H9 (cell line): ENCODE measurements around the gene NUDT16L1. TPM values are rescaled to one million over a fixed set of nuclear protein-coding genes. Genes with fewer than 3 reads are reported as not detected.

ENCODE experiments used
- DNase-seq: peaks from one replicate; pipeline ENCODE4 v3.0.0-alpha.2; 2017
- H2AFZ ChIP-seq: one replicate; pipeline ENCODE4 v1.6.1; 2013; ENCODE audit warnings: mild to moderate bottlenecking, low read length, control low read depth, moderate library complexity
- H2AK5ac ChIP-seq: 2 replicates; pipeline ENCODE4 v1.6.1; 2013; ENCODE audit warnings: low read length, control low read depth, mixed read lengths; ENCODE audit not compliant: insufficient read length
- H2BK120ac ChIP-seq: one replicate; pipeline ENCODE4 v1.6.1; 2013; ENCODE audit warnings: low read depth, mild to moderate bottlenecking, low read length, control low read depth, inconsistent platforms; ENCODE audit not compliant: poor library complexity, severe bottlenecking
- H2BK12ac ChIP-seq: 2 replicates; pipeline ENCODE4 v1.6.1; 2013; ENCODE audit warnings: low read length, control low read depth, mixed read lengths, low read depth; ENCODE audit not compliant: insufficient read length
- H2BK15ac ChIP-seq: 2 replicates; pipeline ENCODE4 v1.6.1; 2013; ENCODE audit warnings: low read depth, low read length, control low read depth
- H2BK20ac ChIP-seq: one replicate; pipeline ENCODE4 v1.6.1; 2013; ENCODE audit warnings: low read depth, mild to moderate bottlenecking, low read length, control low read depth, inconsistent platforms; ENCODE audit not compliant: poor library complexity, severe bottlenecking
- H2BK5ac ChIP-seq: 2 replicates; pipeline ENCODE4 v1.6.1; 2013; ENCODE audit warnings: low read length, control low read depth, mixed read lengths; ENCODE audit not compliant: insufficient read length
- H3K14ac ChIP-seq: 2 replicates; pipeline ENCODE4 v1.6.1; 2013; ENCODE audit warnings: low read length, control low read depth; ENCODE audit not compliant: insufficient read depth
- H3K18ac ChIP-seq: 2 replicates; pipeline ENCODE4 v1.6.1; 2013; ENCODE audit warnings: low read depth, mild to moderate bottlenecking, mixed read lengths, low read length, control low read depth; ENCODE audit not compliant: insufficient read length
- H3K23ac ChIP-seq: 2 replicates; pipeline ENCODE4 v1.6.1; 2013; ENCODE audit warnings: low read length, control low read depth, mixed read lengths, low read depth; ENCODE audit not compliant: insufficient read length
- H3K23me2 ChIP-seq: 2 replicates; pipeline ENCODE4 v1.6.1; 2013; ENCODE audit warnings: low read depth, mild to moderate bottlenecking, mixed read lengths, low read length, control low read depth; ENCODE audit not compliant: insufficient read length, poor library complexity, severe bottlenecking
- H3K27ac ChIP-seq: 2 replicates; pipeline ENCODE4 v1.5.1; 2013; ENCODE audit warnings: low read length, control low read depth, mixed read lengths, low read depth; ENCODE audit not compliant: insufficient read length
- H3K27me3 ChIP-seq: 2 replicates; pipeline ENCODE4 v1.6.1; 2013; ENCODE audit warnings: low read length, control low read depth, inconsistent platforms; ENCODE audit not compliant: insufficient read depth
- H3K4ac ChIP-seq: 2 replicates; pipeline ENCODE4 v1.6.1; 2013; ENCODE audit warnings: low read depth, mild to moderate bottlenecking, control low read depth, inconsistent platforms, low read length, moderate library complexity
- H3K4me1 ChIP-seq: 2 replicates; pipeline ENCODE4 v1.6.1; 2013; ENCODE audit warnings: low read length, control low read depth, inconsistent platforms; ENCODE audit not compliant: insufficient read depth
- H3K4me2 ChIP-seq: 2 replicates; pipeline ENCODE4 v1.6.1; 2013; ENCODE audit warnings: low read length, control low read depth, mixed read lengths; ENCODE audit not compliant: insufficient read length, insufficient read depth
- H3K56ac ChIP-seq: 2 replicates; pipeline ENCODE4 v1.6.1; 2013; ENCODE audit warnings: low read depth, mild to moderate bottlenecking, mixed read lengths, low read length, control low read depth; ENCODE audit not compliant: insufficient read length
- H3K79me1 ChIP-seq: 2 replicates; pipeline ENCODE4 v1.6.1; 2013; ENCODE audit warnings: low read depth, mild to moderate bottlenecking, moderate library complexity, low read length, control low read depth, inconsistent platforms; ENCODE audit not compliant: insufficient read depth, poor library complexity, severe bottlenecking
- H3K79me2 ChIP-seq: 2 replicates; pipeline ENCODE4 v1.6.1; 2013; ENCODE audit warnings: low read length, control low read depth, inconsistent platforms; ENCODE audit not compliant: insufficient read depth
- H3K9ac ChIP-seq: 2 replicates; pipeline ENCODE4 v1.6.1; 2013; ENCODE audit warnings: low read length, control low read depth, mixed read lengths; ENCODE audit not compliant: insufficient read length; ENCODE audit errors: extremely low read depth
- H3K9me3 ChIP-seq: one replicate; pipeline ENCODE4 v1.6.1; 2013; ENCODE audit warnings: low read depth, low read length, inconsistent platforms; ENCODE audit not compliant: control insufficient read depth
- H3T11ph ChIP-seq: one replicate; pipeline ENCODE4 v1.6.1; 2013; ENCODE audit warnings: mild to moderate bottlenecking, low read length, control low read depth, inconsistent platforms
- H4K20me1 ChIP-seq: one replicate; pipeline ENCODE4 v1.6.1; 2013; ENCODE audit not compliant: control insufficient read depth, insufficient read length, insufficient read depth
- H4K5ac ChIP-seq: 2 replicates; pipeline ENCODE4 v1.6.1; 2013; ENCODE audit warnings: low read depth, mild to moderate bottlenecking, mixed read lengths, low read length, control low read depth; ENCODE audit not compliant: insufficient read length
- H4K8ac ChIP-seq: replicated peaks from 2 replicates; pipeline ENCODE4 v1.6.1; 2013; ENCODE audit warnings: low read length, control low read depth, mixed read lengths, low read depth; ENCODE audit not compliant: insufficient read length
- H4K91ac ChIP-seq: 2 replicates; pipeline ENCODE4 v1.6.1; 2013; ENCODE audit warnings: low read depth, mild to moderate bottlenecking, moderate library complexity, mixed read lengths, low read length, control low read depth; ENCODE audit not compliant: insufficient read length
- H3K27ac Mint-ChIP-seq, 3 experiments: 2 replicates in 2 of 3; 3 replicates in 1 of 3; pipeline ENCODE4 v1.8.0; 2020 to 2021; ENCODE audit warnings: mixed read lengths in 3 of 3, mild to moderate bottlenecking in 1 of 3, moderate library complexity in 1 of 3
- H3K27me3 Mint-ChIP-seq: 2 replicates; pipeline ENCODE4 v1.8.0; 2021; ENCODE audit warnings: low read depth, mild to moderate bottlenecking, moderate library complexity, mixed read lengths
- H3K36me3 Mint-ChIP-seq, 3 experiments: 2 replicates in 2 of 3; 3 replicates in 1 of 3; pipeline ENCODE4 v1.8.0; 2020 to 2021; ENCODE audit warnings: low read depth in 3 of 3, mixed read lengths in 3 of 3; ENCODE audit not compliant: insufficient read depth in 1 of 3
- H3K4me1 Mint-ChIP-seq, 2 experiments: 2 replicates each; pipeline ENCODE4 v1.8.0; 2020; ENCODE audit warnings: mixed read lengths in 2 of 2
- H3K4me3 Mint-ChIP-seq, 2 experiments: 2 replicates in 1 of 2; 3 replicates in 1 of 2; pipeline ENCODE4 v1.8.0; 2020 to 2021; ENCODE audit warnings: mild to moderate bottlenecking in 2 of 2, mixed read lengths in 2 of 2, moderate library complexity in 1 of 2
- H3K9me3 Mint-ChIP-seq, 2 experiments: 2 replicates in 1 of 2; 3 replicates in 1 of 2; pipeline ENCODE4 v1.8.0; 2020; ENCODE audit warnings: mild to moderate bottlenecking in 2 of 2, mixed read lengths in 2 of 2, moderate library complexity in 1 of 2
- CTCF ChIP-seq: fragments of 200-600 bp; sonication (generic); conservative IDR thresholded peaks from 3 replicates; pipeline ENCODE4 v1.8.0; 2021; ENCODE audit warnings: antibody characterized with exemption, mild to moderate bottlenecking
- WGBS: extraction: QIAGEN DNeasy Blood & Tissue Kit; methylation state at CpG from one replicate; pipeline ENCODE4 v1.1.7; 2013; ENCODE audit warnings: missing lambda C conversion rate, low lambda C conversion rate, mixed read lengths; ENCODE audit not compliant: insufficient read length; ENCODE audit errors: extremely low coverage; 5-methylcytosine and 5-hydroxymethylcytosine counted together
- total RNA-seq: library from RNA; stranded (reverse); gene quantifications from 2 replicates; pipeline ENCODE4 v1.2.1, GENCODE V29; 2021

Gene NUDT16L1
- total RNA-seq, 1 experiment from 2014 or later: 49.4 TPM

GRCh38 chr16:4690946-4691665 is 2.3 kb upstream of the NUDT16L1 start:
- Histone ChIP-seq H3K23me2 (peaks cover 3% of the 10 kb centered on the region), H3K9ac (no peak overlapping the region), H4K91ac (no peak overlapping the region), H3K18ac (no peak overlapping the region), H3K4ac (no peak overlapping the region), H2BK15ac (no peak overlapping the region), H4K5ac (no peak overlapping the region), H3K9me3 (no peaks in the 10 kb centered on the region), H2AK5ac (no peak overlapping the region), H3K23ac (no peak overlapping the region), H3K79me2 (no peaks in the 10 kb centered on the region), H4K20me1 (no peaks in the 10 kb centered on the region), H3K27me3 (no peaks in the 10 kb centered on the region), H4K8ac (no peak overlapping the region), H2BK20ac (no peak overlapping the region), H2BK120ac (no peak overlapping the region), H2BK12ac (no peak overlapping the region), H3K4me2 (no peak overlapping the region), H3K27ac (no peak overlapping the region), H3K14ac (no peak overlapping the region), H3K79me1 (no peaks in the 10 kb centered on the region), H3T11ph (no peak overlapping the region), H2BK5ac (no peak overlapping the region), H3K4me1 (no peaks in the 10 kb centered on the region), H3K56ac (no peak overlapping the region), H2AFZ (no peak overlapping the region)
- TF ChIP-seq CTCF: no peak
- Mint-ChIP-seq H3K27me3 (peaks cover 2% of the 10 kb centered on the region; the same call in 1 of the 2 replicates), H3K4me1 (peaks cover 2 to 3% of the 10 kb centered on the region in 2 experiments; a peak in 2 of 4 replicates), H3K9me3 (no peaks in the 10 kb centered on the region), H3K27ac (peak overlapping the region in 1 of 3 experiments; percentile 86; a peak in 3 of 7 replicates), H3K4me3 (peak overlapping the region in 1 of 2 experiments; percentile 24; a peak in 1 of 5 replicates), H3K36me3 (peaks cover 5 to 27% (median 26%) of the 10 kb centered on the region in 3 experiments; a peak in 6 of 7 replicates)
- no CpG with 5 or more reads among the region's 19 CpGs for WGBS
- no peak for DNase-seq
